Mucosa of rectum (tissue), 2 donors: Measurements from ENCODE around the gene SCAND1.

Experiments
- H3K27ac ChIP-seq, 2 donors: one replicate each; pipeline ENCODE4 v1.7.0; 2013; ENCODE audit warnings: inconsistent platforms in 2 of 2, low read depth in 2 of 2, low read length in 2 of 2
- H3K27me3 ChIP-seq, 2 donors: one replicate each; pipeline ENCODE4 v1.7.0; 2013; ENCODE audit warnings: low read length in 2 of 2; ENCODE audit not compliant: control insufficient read depth in 2 of 2, insufficient read depth in 2 of 2
- H3K36me3 ChIP-seq, 2 donors: one replicate each; pipeline ENCODE4 v1.7.0; 2013; ENCODE audit warnings: low read length in 2 of 2; ENCODE audit not compliant: control insufficient read depth in 2 of 2, insufficient read depth in 2 of 2
- H3K4me1 ChIP-seq, 2 donors: one replicate each; pipeline ENCODE4 v1.7.0; 2013; ENCODE audit warnings: low read length in 2 of 2, mild to moderate bottlenecking in 1 of 2; ENCODE audit not compliant: control insufficient read depth in 2 of 2, insufficient read depth in 2 of 2
- H3K4me3 ChIP-seq, 2 donors: one replicate each; pipeline ENCODE4 v1.7.0; 2013; ENCODE audit warnings: low read length in 2 of 2
- H3K9ac ChIP-seq, 2 donors: one replicate each; pipeline ENCODE4 v1.7.0; 2013; ENCODE audit warnings: low read length in 2 of 2, low read depth in 1 of 2, mild to moderate bottlenecking in 1 of 2
- H3K9me3 ChIP-seq, 2 donors: one replicate each; pipeline ENCODE4 v1.7.0; 2013; ENCODE audit warnings: low read length in 2 of 2; ENCODE audit not compliant: control insufficient read depth in 2 of 2
- donor health status: healthy.
- donor health status: Normal muscosa, but diverticular disease.

The SCAND1 gene

GRCh38 chr20:35909176-35909575 is 45.1 kb downstream of the SCAND1 start:
- H3K36me3 ChIP-seq: peaks cover 10 to 18% of the 10 kb centered on the region in 2 donors
- no peak overlapping the region for H3K27ac ChIP-seq
- no peak overlapping the region for H3K4me3 ChIP-seq
- H3K4me1 ChIP-seq: no peaks in the 10 kb centered on the region
- H3K27me3 ChIP-seq: no peaks in the 10 kb centered on the region
- no peak overlapping the region for H3K9ac ChIP-seq
- H3K9me3 ChIP-seq: no peaks in the 10 kb centered on the region

GRCh38 chr20:35908007-35908406 is 46.3 kb downstream of the SCAND1 start:
- no peak overlapping the region for H3K9ac ChIP-seq
- no peaks in the 10 kb centered on the region for H3K4me1 ChIP-seq
- H3K4me3 ChIP-seq: no peak overlapping the region
- peaks cover 10 to 11% of the 10 kb centered on the region in 2 donors for H3K36me3 ChIP-seq
- no peak overlapping the region for H3K27ac ChIP-seq
- no peaks in the 10 kb centered on the region for H3K27me3 ChIP-seq
- H3K9me3 ChIP-seq: no peaks in the 10 kb centered on the region

DNA sequence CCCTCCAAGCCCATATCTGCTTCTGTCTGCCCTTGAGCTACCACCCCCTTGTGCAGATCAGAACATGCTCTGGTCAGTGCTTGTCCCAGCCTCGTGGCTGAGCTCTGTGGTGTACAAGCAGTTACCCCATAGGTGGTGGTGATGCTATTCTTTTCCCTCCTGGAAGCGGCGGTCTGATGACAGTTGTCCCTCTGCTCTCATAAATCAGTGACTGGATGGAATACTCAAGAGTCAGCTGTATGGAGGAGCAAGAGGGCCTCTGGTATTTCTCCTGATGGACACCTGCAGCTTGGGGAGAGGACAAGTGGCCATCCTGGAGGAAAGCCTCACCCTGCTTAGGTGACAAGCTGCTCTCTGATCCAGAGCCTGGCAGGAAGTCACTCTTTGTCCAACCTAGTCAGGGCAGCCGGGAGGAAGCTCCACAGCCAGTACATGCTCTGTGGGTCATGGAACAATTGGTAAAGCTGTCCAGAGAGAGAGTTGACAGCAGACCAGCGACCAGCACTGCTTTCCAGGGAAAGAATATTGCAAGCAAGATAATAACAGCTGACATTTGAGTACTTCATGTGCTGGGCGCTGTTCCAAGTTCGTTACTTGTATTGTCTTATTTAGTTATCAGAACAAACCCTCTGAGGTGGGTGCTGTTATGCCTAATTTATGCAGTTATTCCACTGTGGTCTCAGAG is 47.1 kb downstream of the SCAND1 start:
- Histone ChIP-seq H3K4me3 (no peak overlapping the region), H3K4me1 (no peaks in the 10 kb centered on the region), H3K9ac (no peak overlapping the region), H3K27me3 (no peaks in the 10 kb centered on the region), H3K9me3 (no peaks in the 10 kb centered on the region), H3K27ac (no peak overlapping the region), H3K36me3 (peaks cover 8 to 10% of the 10 kb centered on the region in 2 donors)

GRCh38 chr20:35904982-35905663 is 49.2 kb downstream of the SCAND1 start:
- Histone ChIP-seq H3K9ac (no peak overlapping the region), H3K4me3 (no peak overlapping the region), H3K27me3 (no peaks in the 10 kb centered on the region), H3K27ac (no peak overlapping the region), H3K36me3 (peaks cover 8 to 10% of the 10 kb centered on the region in 2 donors), H3K9me3 (no peaks in the 10 kb centered on the region), H3K4me1 (no peaks in the 10 kb centered on the region)

DNA sequence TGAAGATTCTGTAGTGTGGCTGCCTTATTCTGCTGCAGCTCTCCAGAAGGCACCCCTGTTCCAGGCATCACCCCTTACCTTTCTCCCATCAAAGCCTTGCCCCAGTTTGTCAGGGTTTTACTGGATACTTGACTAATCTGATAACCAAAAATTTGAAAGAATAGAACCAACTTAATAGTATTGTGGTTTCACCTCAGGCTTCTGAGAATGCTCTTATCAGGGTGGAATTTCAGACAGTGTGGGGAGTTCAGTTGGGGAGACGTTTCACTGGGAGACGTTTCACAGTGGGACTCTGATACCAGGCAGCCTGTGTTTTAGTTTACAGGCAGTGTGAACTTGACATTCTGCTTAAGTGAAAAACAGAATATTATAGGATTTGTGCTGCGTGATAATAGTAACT is 50.5 kb downstream of the SCAND1 start:
- Histone ChIP-seq H3K27ac (no peak overlapping the region), H3K4me3 (no peak overlapping the region), H3K9me3 (no peaks in the 10 kb centered on the region), H3K36me3 (peaks cover 12 to 14% of the 10 kb centered on the region in 2 donors), H3K27me3 (no peaks in the 10 kb centered on the region), H3K4me1 (no peaks in the 10 kb centered on the region), H3K9ac (no peak overlapping the region)
